Caco-2 (cell line): Measurements from ENCODE around the gene SRPK2. TPM values are rescaled to one million over a fixed set of nuclear protein-coding genes. Genes with fewer than 3 reads are reported as not detected.

Source experiments
- BruUV-seq: library from RNA; stranded (reverse); fragments of 400-500 nt; replicated peaks from 2 replicates; lab custom pipeline; 2021; lab: Mats Ljungman, UMichigan
- CTCF ChIA-PET: fragments of 300-600 bp; sonication (Branson Sonifier 250); formaldehyde crosslinking; loops from one replicate; lab custom pipeline; 2022; ENCODE audit warnings: antibody characterized with exemption; lab: Charles Lee
- POLR2A ChIA-PET: fragments of 300-600 bp; sonication (Branson Sonifier 250); formaldehyde crosslinking; loops from one replicate; lab custom pipeline; 2022; ENCODE audit warnings: antibody characterized with exemption; lab: Charles Lee
- DNase-seq, 2 experiments: peaks; one replicate each; pipeline versions ENCODE4 v3.0.0 to v3.0.0-alpha.2; 2020 to 2022
- H3K27me3 ChIP-seq: replicated peaks from 2 replicates; pipeline ENCODE4 v1.6.0; 2011; ENCODE audit warnings: low read length; ENCODE audit not compliant: control insufficient read depth, insufficient read depth
- H3K36me3 ChIP-seq: 2 replicates; pipeline ENCODE4 v1.5.1; 2011; ENCODE audit warnings: low read length; ENCODE audit not compliant: control insufficient read depth, insufficient read depth
- H3K4me1 ChIP-seq: fragments of 250-450 bp; sonication (Bioruptor Pico); 2 replicates; pipeline ENCODE4 v1.5.1; 2020; ENCODE audit warnings: mild to moderate bottlenecking
- H3K4me3 ChIP-seq: 2 replicates; pipeline ENCODE4 v1.5.1; 2011; ENCODE audit warnings: low read depth, mild to moderate bottlenecking, control low read depth, low read length
- H3K9me3 ChIP-seq: fragments of 250-450 bp; sonication (Bioruptor Pico); 2 replicates; pipeline ENCODE4 v1.5.1; 2020; ENCODE audit warnings: mild to moderate bottlenecking, moderate library complexity
- H3K27ac Mint-ChIP-seq: one replicate; pipeline ENCODE4 v1.8.0; 2022; ENCODE audit warnings: mixed read lengths; ENCODE audit not compliant: unreplicated experiment
- H3K27me3 Mint-ChIP-seq: one replicate; pipeline ENCODE4 v1.8.0; 2022; ENCODE audit warnings: mixed read lengths; ENCODE audit not compliant: insufficient read depth, unreplicated experiment
- H3K36me3 Mint-ChIP-seq: one replicate; pipeline ENCODE4 v1.8.0; 2022; ENCODE audit warnings: mild to moderate bottlenecking, mixed read lengths; ENCODE audit not compliant: insufficient read depth, unreplicated experiment
- H3K4me1 Mint-ChIP-seq: one replicate; pipeline ENCODE4 v1.8.0; 2022; ENCODE audit warnings: low read depth, mixed read lengths; ENCODE audit not compliant: unreplicated experiment
- H3K4me3 Mint-ChIP-seq: one replicate; pipeline ENCODE4 v1.8.0; 2022; ENCODE audit warnings: mild to moderate bottlenecking, moderate library complexity, mixed read lengths; ENCODE audit not compliant: unreplicated experiment
- H3K9me3 Mint-ChIP-seq: one replicate; pipeline ENCODE4 v1.8.0; 2022; ENCODE audit warnings: mixed read lengths; ENCODE audit not compliant: unreplicated experiment
- CTCF ChIP-seq, 2 experiments: fragments of 200-600 bp in 1 of 2; IDR thresholded peaks; 1 replicate in 1 of 2; 2 replicates in 1 of 2; pipeline versions ENCODE4 v1.5.1 to v1.8.0; 2011 to 2022; ENCODE audit warnings: antibody characterized with exemption in 1 of 2, control low read depth in 1 of 2, inconsistent platforms in 1 of 2, low read depth in 1 of 2, low read length in 1 of 2, mild to moderate bottlenecking in 1 of 2, moderate library complexity in 1 of 2; ENCODE audit not compliant: insufficient read depth in 1 of 2, severe bottlenecking in 1 of 2, unreplicated experiment in 1 of 2
- intact Hi-C: fragments of 100-400 bp; cut with micrococcal nuclease; formaldehyde crosslinking; loops from one replicate; pipeline ENCODE4 v1.10.0; 2022; ENCODE audit not compliant: unreplicated experiment
- total RNA-seq: library from RNA; stranded (reverse); gene quantifications from 2 replicates; pipeline ENCODE4 v1.2.3, GENCODE V29; 2022

SRPK2 gene
- total RNA-seq, 1 experiment from 2014 or later, result 39.9 TPM

GRCh38 chr7:105209870-105210269, 178.9 kb downstream of the SRPK2 start:
- H3K4me1 Mint-ChIP-seq, result no peaks in the 10 kb centered on the region
- intact Hi-C loops, result no loop called here
- Histone ChIP-seq H3K4me1 (no peaks in the 10 kb centered on the region), H3K9me3 (no peaks in the 10 kb centered on the region), H3K27me3 (no peaks in the 10 kb centered on the region), H3K36me3 (no peaks in the 10 kb centered on the region), H3K4me3 (no peak overlapping the region)
- POLR2A ChIA-PET, result no interaction called here
- no peaks in the 10 kb centered on the region for H3K27me3 Mint-ChIP-seq
- no peak for DNase-seq
- BruUV-seq, result no TSS peak
- CTCF ChIA-PET, result no interaction called here
- H3K27ac Mint-ChIP-seq, result no peak overlapping the region
- peaks cover 3% of the 10 kb centered on the region for H3K9me3 Mint-ChIP-seq
- no peaks in the 10 kb centered on the region for H3K36me3 Mint-ChIP-seq
- TF ChIP-seq CTCF (IDR thresholded peaks at IDR 0.05; ENCODE audit: insufficient read depth in 1 of 2, low read depth in 1 of 2, low read length in 1 of 2, severe bottlenecking in 1 of 2, unreplicated experiment in 1 of 2), result no peak
- H3K4me3 Mint-ChIP-seq, result no peak overlapping the region

- ChIA-PET POLR2A (no interaction called here), CTCF (no interaction called here)
- Histone ChIP-seq H3K4me1 (no peaks in the 10 kb centered on the region), H3K27me3 (no peaks in the 10 kb centered on the region), H3K4me3 (no peak overlapping the region), H3K9me3 (no peaks in the 10 kb centered on the region), H3K36me3 (no peaks in the 10 kb centered on the region)
- H3K27me3 Mint-ChIP-seq, result no peaks in the 10 kb centered on the region
- H3K4me1 Mint-ChIP-seq, result no peaks in the 10 kb centered on the region
- TF ChIP-seq CTCF (IDR thresholded peaks at IDR 0.05; ENCODE audit: insufficient read depth in 1 of 2, low read depth in 1 of 2, low read length in 1 of 2, severe bottlenecking in 1 of 2, unreplicated experiment in 1 of 2), result no peak
- no peak for DNase-seq
- H3K27ac Mint-ChIP-seq, result no peak overlapping the region
- intact Hi-C loops, result no loop called here
- no TSS peak for BruUV-seq
- no peaks in the 10 kb centered on the region for H3K36me3 Mint-ChIP-seq
- H3K4me3 Mint-ChIP-seq, result no peak overlapping the region
- H3K9me3 Mint-ChIP-seq, result no peaks in the 10 kb centered on the region
Measured at GRCh38 chr7:105209433-105209832, 179.3 kb downstream of the SRPK2 start.

GRCh38 chr7:105206985-105207384, 181.7 kb downstream of the SRPK2 start:
- Histone ChIP-seq H3K4me1 (no peaks in the 10 kb centered on the region), H3K36me3 (no peaks in the 10 kb centered on the region), H3K4me3 (no peak overlapping the region), H3K27me3 (no peaks in the 10 kb centered on the region), H3K9me3 (no peaks in the 10 kb centered on the region)
- CTCF ChIA-PET, result no interaction called here
- Mint-ChIP-seq H3K9me3 (no peaks in the 10 kb centered on the region), H3K36me3 (no peaks in the 10 kb centered on the region), H3K4me3 (no peak overlapping the region), H3K27me3 (no peaks in the 10 kb centered on the region), H3K4me1 (no peaks in the 10 kb centered on the region), H3K27ac (no peak overlapping the region)
- BruUV-seq, result no TSS peak
- DNase-seq, result no peak
- no peak for TF ChIP-seq CTCF (IDR thresholded peaks at IDR 0.05; ENCODE audit: insufficient read depth in 1 of 2, low read depth in 1 of 2, low read length in 1 of 2, severe bottlenecking in 1 of 2, unreplicated experiment in 1 of 2)
- intact Hi-C loops, result no loop called here
- POLR2A ChIA-PET, result no interaction called here
